CD4-positive, alpha-beta T cell treated with Interleukin-4 for 1 hour (primary cell): ENCODE data around the gene PKNOX2.

Experiments used
- DNase-seq, 2 donors: peaks; one replicate each; pipeline ENCODE4 v3.0.0-alpha.2; 2020 to 2022

The PKNOX2 gene

DNA sequence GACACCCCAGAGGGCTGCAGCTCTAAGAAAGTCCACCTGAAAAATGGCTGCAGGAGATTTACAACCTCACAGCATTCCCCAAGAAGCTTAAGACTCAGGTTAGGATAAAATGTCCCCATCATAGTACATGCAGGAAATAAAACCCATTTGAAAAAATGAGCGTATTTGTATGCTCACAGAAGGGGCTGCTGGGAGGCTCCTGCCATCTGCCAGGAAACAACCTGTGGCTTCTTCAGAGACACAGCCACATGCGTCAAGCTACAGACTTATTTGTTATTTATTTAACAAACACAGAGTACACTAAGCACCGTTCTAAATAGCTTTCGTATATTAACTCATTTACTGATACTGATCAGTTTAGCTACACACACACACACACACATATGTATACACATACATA lies 258.1 kb downstream of the PKNOX2 start:
- no peak for DNase-seq

- DNase-seq: peak in 1 of 2 donors; percentile 24
Measured at GRCh38 chr11:125423247-125423849, 258.8 kb downstream of the PKNOX2 start.

- DNase-seq: no peak
Measured at GRCh38 chr11:125425601-125426000, 261.1 kb downstream of the PKNOX2 start.

DNA sequence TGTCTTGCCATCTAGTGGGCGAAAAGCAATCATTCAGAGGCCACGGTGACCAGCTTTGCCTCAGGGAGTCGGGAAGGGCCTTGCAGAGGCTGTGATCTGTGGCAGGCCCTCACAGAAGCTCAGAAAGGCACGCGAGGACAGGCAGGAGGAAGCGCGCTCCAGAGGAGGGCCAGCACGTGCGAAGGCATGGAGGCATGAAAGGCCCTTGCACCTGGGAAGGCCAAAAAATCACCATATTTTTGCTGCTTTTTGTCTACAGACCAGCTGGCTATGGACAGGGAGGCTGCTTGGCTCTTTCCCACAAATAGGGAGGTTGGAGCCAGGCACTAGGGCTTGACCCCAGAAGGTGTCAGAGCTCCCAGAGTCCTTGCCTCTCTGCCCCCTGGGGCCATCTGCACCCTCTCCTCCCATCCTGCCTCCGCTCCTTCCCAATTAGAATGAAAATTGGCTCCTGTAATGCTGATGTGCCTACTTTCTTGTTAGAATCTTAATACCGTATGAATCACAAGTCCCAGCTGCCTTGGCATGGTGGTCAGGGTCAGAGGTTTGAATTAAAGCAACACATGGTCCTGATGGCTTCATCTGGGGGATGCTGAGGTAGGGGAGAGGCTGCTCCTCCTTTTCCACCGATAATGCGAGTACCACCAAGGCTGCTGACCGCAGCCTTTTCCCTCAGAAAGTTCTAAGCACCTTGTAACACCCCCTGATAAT lies 262.4 kb downstream of the PKNOX2 start:
- no peak for DNase-seq

DNA sequence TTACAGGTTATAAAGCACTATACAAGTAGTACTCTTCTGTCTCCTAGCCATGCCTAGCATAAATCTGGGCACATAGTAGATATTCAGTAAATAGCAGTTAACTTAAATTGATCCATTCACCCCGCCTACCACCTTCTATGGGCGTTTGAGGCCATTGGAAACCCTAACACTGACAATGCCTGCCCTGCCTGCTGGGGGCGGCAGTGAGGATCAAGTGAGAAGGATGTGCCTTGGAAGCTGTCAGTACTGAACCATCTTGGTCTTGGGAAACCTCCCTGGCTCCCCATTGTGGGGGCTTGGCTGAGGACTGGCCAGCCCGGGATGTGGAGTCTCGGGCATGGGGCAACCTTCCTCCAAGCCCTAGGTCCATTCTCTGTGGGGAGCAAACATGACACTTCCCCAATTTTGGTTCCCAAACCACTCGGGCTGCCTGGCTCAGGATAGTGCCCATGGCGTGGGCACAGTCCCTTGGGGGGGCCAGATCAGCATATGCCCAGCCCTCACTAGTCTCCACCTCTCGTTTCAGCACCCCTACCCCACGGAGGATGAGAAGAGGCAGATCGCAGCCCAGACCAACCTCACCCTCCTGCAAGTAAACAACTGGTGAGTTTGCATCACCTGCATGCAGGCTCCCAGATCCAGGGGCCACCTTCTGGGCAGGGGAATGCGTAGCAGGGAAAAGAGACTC lies 264.1 kb downstream of the PKNOX2 start:
- no peak for DNase-seq

DNA sequence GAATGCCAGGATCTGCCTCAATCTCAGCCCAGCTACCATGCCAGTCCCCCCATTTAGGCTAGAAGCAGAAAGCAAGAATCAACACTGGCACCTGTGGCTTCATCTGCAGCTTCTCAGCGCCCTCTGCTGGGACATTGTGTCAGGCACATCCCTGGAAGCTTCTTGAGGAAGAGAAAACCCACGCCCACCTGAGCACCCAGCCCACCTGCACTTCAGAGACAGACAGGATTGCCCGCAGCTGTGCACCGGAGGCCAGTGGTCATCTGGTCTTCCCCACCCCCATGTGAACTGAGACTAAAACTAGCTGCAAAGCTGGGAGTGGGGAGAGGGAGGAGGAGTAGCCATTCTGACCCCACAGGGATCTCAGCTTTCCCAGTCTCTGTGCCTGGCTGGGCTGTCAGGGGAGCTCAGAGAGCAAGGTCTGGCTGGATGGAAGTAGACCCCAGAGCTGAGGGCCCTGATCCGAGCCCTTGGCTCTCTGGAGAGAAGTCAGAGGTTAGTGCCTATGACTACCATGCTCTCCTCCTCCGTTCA lies 264.7 kb downstream of the PKNOX2 start:
- peak; percentile 14 to 31 for DNase-seq

DNA sequence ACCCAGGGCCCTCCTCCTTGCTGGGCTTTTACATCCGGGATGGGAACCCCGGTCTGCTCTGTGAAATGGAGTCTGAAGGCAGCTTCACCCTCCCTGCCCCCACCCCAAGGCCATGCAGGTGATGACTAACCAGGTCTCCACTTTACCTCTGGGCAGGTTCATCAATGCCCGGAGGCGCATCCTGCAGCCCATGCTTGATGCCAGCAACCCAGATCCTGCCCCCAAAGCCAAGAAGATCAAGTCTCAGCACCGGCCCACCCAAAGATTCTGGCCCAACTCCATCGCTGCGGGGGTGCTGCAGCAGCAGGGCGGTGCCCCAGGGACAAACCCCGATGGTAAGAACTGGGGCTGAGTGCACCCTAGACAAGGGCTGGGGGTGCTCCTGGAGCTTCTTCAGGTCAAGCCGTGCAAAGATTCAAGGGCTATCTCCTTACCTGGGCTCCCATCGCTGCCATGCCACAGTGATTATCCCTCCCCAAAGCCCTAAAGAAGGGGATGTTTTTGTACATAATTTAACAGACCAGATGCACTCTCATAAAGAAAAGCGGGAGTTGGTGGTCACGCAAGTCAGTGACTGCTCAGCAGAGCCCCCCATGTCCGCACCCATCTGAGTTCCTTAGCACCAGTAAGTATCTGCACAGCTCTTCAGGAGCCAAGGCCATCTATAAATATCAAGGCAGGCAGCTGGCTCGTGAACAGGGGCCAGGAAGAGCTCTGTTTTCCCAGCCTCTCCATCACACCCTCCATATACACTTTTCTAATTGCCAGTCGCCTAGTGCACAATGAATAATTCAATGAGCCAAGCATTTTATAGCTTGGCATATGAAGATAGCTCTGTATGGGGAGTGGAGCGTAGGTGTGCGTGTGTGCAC lies 265.5 kb downstream of the PKNOX2 start:
- no peak for DNase-seq

GRCh38 chr11:125431009-125431408 lies 266.5 kb downstream of the PKNOX2 start:
- no peak for DNase-seq

DNA sequence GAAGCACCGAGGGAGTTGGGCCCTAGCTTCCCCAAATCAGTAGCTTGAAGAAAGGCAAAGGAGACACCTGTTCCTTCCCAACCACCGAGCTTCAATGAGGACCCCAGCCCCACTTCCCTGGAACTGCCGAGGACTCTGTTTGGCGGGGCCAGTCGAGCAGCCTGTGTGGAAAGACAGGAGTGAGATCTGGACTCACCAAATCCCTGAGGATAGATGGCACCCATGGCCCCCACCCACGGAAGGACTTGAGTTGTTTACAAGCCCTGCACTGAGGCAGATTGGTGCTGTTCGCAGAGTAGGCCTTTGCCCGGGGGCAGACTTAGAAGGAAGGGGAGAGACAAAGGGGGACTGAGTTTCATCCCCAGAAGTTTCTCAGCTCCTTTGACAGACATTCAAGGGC lies 266.9 kb downstream of the PKNOX2 start:
- no peak for DNase-seq

DNA sequence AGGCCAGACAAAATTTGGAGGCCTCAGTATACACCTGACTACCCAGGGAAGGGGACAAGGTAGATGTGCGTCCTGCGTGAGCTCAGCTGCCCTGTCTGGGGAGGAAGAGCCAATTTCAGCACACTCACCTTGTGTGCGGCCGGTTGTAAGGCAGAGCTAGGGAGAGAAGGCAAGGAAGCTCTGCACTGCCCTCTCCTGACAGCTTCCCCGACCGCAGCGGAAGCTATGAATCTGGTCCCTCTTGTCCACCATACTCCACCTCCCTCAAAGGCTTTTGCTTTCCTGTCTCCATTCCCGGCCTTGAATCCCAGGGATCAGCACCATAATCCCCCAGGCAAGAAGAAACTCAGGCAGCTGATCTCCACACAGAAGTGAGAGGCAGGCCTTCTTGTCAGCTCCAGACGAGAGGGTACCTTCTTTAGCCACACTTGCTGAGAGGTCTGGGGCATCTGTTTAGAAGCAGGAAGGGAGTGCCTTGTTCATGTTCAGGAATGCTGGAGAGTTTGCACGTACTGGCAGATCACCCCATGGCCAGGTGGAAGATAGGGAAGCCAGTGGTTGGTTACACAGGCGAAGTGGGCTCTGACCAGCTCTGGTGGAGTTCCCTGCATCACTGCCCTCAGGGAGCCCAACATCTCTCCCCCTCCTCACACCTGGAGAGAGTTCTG lies 269.0 kb downstream of the PKNOX2 start:
- DNase-seq: no peak

GRCh38 chr11:125435461-125436238 lies 271.1 kb downstream of the PKNOX2 start:
- DNase-seq: no peak

DNA sequence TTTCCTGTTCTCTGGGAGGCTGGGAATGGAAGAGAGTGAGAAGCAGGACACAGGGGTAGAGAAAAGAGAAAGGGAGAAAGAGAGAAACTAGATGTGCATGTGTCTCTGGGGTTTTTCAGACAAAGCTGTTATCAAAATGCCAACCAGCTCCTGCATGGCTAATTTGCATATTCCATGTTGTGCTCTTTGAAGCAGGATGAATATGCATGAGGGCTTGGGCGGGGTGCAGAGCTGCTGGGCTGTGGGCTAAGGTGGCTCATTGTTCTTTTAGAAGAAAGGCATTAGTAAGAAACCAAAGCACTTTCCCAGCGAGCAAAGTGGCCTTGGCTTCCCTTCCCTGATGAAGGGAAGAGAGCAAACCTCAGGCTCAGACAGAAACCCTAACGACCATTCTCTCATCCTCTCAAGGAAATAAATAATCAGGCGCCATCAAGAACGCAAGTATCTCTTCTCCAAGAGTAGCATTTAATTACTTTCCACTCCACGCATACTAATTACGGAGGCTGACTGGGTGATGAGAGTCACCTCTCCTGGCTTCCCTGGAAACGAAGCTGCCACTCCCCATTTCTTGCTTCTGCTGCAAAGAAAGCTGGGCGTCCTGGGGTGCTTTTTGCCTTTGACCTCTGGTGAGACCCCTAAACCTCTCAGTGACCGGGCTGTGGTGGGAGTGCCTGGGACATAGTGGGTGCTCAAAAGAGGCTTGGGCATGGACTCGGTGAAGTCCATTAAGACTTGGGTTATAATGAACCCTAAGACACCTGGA lies 277.3 kb downstream of the PKNOX2 start:
- DNase-seq: no peak

DNA sequence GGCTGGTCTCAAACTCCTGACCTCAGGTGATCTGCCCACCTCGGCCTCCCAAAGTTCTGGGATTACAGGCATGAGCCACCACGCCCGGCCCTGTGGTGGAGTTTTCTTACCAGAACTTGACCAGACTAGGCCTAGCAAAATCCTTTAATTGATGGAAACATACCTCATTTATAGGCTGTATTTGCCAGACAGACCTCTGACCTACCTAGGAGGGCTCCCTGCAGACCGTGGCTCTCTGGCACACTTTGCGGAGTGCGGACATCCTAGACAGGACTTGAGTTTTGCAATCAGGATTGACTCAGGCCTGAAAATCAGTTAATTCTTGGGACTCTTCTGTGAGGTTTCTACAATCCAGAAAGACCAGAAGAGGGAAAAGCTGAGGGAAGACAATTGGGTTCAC lies 278.4 kb downstream of the PKNOX2 start:
- no peak for DNase-seq

- no peak for DNase-seq
Measured at GRCh38 chr11:125443767-125444311, 279.3 kb downstream of the PKNOX2 start.

DNA sequence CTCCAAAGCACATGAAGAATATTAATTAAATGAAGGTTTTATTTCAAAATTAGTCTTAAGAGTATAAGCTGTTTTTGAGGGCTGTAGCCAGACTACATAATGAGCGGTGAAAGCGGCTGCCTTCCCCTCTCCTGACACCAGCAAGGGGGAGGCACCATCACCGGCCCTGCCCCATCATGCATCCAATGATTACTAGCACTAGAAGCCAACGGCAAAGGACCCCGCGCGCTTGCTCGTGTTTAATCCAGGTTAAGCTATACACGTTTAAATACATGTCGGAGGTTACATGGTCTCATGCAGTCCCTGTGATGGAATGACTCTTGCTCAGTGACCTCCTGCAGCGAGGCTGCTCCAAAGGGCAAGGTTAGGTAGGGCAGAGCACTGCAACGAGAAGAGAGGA lies 281.2 kb downstream of the PKNOX2 start:
- no peak for DNase-seq

DNA sequence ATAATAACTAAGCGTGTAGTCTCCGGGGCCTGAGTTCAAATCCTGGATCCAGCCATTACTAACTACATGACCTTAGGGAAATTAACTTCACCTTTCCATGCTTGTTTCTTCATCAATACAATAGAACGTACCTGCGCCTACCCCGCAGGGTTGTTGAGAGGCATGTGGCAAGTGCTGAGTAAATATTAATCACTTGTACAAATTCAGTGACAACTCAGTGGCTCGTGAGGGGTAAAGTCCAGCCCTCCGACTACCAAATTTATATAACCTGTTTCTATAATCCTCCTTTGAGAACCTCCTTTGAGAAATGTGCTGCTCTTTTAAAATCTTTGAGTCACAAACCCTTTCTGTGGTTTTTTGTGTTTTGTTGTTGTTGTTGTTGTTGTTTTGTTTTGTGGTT lies 281.7 kb downstream of the PKNOX2 start:
- no peak for DNase-seq

GRCh38 chr11:125447721-125448120 lies 283.2 kb downstream of the PKNOX2 start:
- DNase-seq: no peak

- DNase-seq: no peak
Measured at GRCh38 chr11:125448136-125448535, 283.6 kb downstream of the PKNOX2 start.

GRCh38 chr11:125449565-125449964 lies 285.0 kb downstream of the PKNOX2 start:
- no peak for DNase-seq

DNA sequence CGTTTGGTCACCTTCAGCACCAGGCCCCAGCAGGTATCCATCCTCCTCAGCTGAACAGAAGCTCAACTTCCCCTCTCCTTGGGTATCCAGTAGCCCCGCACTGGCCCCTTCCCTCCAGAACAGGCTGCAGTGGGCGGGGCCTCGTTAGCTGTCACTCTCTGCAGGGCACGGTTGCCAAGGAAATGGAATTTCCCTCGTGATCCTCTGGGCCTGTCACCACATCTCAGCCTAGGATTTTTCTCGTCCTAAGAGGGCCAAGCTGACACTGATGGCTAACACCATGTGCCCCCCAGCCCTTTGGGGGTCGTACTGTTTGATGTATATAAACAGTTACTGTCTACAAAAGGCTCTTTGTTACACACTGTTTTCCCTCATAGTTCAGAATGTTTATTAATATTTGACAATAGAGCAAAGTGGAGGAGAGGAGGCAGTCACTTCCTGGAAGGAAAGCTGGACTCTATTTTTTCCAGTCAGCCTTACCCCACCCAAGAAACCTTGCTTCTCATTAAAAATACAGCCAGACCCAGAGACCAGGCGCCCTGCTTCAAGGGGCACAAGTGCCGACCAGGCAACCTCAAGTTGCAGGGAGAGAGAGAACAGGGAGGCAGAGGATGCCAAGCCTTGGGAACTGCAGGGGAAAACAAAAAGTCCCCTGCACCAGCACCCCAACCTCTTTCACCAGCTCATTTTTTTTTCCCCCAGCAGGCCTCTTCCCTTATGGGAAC lies 287.0 kb downstream of the PKNOX2 start:
- DNase-seq: peak in 1 of 2 donors; percentile 14
